ENCODE data around the gene TMEM178B. TPM values are rescaled to one million over a fixed set of nuclear protein-coding genes. Genes with fewer than 3 reads are reported as not detected.

The TMEM178B gene
- total RNA-seq, 1 experiment from 2014 or later: 10.9 TPM

DNA sequence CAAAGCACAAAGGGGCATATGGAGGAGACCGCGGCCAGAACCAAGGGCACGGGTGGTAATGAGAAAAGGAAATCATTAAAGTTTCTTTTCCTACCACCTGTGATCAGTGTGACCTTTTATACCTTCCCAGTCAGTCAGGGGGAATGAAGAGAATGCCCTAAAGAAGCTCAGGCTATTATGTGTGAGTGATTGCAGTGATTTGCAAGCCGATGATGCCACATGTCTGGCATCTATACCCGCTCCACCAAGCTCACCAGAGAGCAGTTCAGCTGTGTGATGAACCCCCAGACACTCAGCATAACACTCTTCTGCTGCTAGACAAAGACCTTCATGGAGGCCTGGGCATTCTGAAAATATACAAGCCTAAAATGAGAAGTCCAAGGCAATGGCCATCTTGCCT, 371.1 kb downstream of the TMEM178B start:
- DNase-seq (ENCODE audit: extremely low read depth, low read depth): no peak

DNA sequence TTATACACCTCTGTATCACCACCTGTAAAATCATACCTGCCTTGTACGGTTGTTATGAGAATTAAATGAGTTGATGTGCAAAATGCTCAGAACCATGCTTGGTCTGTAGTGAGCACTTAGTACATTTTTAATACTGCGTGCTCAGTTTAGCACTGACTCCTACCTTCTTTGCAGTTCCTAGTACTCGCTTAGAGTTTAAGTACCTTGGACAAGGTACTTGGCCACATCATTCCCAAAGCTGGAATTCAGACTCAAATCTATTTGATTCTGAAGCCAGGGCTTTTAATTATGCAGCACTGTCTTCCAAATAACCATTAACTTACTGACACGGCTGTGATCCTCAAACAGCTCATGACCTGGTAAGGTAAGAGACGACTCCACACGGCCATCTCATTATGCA, 377.4 kb downstream of the TMEM178B start:
- DNase-seq (ENCODE audit: extremely low read depth, low read depth): no peak

DNA sequence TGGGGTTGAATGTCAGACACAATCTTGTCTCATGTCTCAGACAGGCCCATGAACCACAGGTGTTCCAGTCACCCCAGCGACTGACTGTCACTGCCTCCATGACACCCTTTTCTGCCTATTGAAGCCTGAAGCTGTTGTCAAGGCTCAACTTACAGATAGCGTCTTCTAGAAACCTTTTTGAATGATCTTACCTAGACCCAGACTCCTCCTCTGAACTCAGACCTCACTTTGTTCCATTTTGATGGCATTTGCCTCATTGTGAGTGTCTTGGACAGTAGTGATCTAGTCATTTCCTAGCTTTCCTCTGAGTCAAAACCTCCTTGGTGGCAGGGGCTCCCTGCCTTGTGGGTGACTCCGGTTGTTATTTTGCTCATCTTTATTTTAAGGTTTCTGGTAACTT, 379.0 kb downstream of the TMEM178B start:
- no peak for DNase-seq (ENCODE audit: extremely low read depth, low read depth)

DNA sequence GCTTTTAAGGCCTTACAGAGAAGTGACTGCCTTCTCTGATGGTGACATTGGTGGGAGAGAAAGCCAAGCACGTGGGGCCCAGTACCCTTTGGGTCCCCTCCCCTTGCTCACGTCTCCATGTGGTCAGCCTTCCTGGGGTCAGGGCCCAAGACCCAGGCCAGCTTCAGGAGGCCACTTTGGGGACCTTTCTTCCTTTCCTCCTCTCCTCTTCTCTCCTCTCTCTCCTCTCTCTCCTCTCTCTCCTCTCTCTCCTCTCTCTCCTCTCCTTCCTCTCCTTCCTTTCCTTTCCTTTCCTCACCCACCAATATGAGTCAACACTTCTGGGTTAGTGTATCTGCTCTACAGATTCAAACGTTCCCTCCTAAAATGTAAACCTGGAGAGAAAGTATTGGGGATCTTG, 380.5 kb downstream of the TMEM178B start:
- DNase-seq (ENCODE audit: extremely low read depth, low read depth): no peak

DNA sequence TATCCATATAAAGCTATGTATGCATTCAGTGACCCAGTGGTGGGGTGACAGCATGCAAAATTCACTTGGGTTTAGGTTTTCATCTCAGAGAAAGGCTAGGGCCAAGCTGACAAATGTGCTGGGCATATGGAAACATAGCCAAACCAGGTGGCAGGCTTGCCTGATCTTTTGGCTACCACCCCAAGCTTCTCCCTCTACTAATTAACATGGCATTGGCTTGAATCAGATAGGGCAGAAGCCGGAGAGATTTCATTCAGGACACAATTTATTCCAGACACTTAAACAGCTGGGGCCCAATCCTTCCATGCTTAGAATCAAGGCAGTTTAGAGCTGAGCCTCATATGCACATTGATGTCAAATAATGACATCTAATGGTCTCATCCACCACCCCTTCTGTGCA, 381.9 kb downstream of the TMEM178B start:
- DNase-seq (ENCODE audit: extremely low read depth, low read depth): no peak

DNA sequence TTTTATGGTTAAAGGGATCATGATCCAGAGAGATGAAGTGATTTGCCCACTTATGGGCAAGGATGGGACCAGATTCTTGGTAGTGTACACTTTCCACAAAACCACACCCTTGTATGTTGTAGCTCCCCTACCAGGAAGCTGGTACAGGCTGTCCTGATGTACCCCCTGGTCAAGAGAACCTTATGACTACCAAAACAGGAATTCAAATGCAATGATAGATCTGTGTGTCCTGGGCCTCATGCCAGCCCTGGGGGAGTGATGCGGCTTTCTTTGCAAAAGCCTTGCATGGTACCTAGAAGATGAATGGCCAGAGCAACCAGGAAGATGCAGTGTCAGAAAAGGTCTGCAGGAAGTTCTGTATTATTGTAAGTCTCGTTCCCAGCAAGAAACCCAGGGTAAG, 382.4 kb downstream of the TMEM178B start:
- no peak for DNase-seq (ENCODE audit: extremely low read depth, low read depth)

DNA sequence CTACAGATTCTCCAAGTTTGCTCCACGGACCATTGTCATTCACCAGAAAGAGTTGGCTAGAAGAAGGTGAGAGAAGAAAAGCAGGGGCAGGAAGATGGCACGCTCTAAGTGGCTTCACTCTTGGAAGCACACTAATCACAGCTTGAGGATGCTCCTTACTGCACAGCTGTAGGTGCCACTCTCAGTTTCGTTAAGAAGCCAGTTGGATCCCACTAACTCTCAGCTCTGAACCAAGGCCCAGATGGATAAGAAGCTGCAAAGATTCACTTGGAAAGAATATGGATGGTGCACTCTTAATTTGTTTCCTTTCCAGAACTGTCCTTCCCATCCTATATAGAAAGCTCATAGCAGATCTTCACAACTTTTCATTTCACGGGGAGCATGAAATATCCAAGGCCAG, 382.8 kb downstream of the TMEM178B start:
- no peak for DNase-seq (ENCODE audit: extremely low read depth, low read depth)

DNA sequence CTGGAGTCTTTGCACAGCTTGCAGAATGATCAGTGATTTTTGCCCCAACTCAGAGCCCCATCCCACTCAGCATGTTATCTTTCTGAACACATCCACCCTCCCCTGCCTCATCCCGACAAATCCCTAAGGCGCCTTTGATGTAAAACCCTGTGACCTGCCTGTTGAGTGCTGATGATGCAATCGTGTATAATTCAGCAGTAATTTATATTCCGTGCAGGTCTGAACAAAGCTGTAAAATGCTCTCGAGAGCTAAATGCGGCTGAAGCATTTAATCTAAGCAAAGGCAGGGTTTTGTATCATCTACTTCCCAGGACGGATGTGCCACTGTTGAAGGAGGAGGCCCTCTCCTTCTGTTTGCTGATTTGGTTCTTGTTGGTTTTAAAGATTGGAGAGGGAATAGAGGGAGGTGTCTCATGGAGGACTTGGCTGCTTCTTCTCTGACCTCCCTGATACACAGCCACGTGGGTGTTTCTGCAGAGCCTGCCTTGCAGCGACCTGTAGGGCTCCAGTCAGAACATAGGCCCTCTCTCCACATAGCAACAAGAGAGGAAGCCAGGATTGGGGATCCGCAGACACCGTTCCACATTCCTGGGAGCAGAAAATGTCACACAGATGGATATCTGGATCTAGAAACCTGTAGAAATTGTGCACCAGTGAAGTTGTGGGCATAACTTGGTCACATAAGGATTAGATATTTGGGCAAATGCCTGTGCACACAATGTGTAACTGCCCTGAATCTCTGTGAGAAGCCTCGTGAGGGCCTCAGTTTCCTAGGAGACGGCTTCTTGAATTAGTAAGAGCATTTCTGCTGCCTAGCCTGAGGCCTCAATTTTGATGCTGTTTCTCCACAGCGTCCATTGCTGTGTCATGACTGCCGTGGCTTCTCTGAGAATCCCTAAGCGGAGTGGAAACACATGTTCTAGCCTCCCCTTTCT, 387.2 kb downstream of the TMEM178B start:
- DNase-seq (ENCODE audit: extremely low read depth, low read depth): no peak

DNA sequence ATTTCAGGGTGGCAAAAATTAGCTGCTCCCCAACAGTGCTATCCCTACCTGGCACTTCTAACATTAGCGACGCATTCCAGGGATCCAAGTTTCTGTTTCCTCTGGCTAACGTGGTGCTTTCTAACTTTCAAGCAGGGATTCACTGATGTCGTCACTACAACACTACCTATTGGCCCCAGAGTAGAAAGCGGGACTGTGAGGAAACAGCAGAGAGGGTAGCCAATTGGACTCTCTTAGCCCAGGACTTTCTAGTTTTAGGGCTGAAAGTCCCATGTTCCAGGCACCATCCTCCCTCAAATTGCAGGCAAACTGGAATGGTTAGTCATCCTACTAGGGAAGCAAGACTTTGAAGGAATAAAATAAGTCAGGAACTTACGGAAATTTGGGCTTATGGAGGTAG, 388.1 kb downstream of the TMEM178B start:
- no peak for DNase-seq (ENCODE audit: extremely low read depth, low read depth)

DNA sequence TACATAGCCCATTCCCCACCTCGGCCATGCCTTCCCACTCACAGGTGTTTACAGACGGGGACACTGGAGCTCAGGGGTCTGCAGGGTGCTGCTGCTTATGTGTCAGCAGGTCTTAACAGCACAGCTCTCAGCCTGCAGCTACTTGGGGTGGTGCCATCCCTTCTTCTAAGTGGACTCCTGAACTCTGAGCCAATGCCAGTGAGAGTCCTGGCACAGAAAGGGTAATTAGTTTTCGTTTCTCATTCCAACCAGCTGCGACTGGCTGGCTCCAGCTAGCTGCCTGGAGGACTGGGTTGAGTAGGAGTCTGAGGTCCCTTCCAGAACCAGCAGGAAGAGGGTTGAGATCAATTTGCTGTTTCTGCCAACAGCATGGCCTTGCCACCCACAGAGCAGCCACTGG, 389.1 kb downstream of the TMEM178B start:
- DNase-seq (ENCODE audit: extremely low read depth, low read depth): no peak

DNA sequence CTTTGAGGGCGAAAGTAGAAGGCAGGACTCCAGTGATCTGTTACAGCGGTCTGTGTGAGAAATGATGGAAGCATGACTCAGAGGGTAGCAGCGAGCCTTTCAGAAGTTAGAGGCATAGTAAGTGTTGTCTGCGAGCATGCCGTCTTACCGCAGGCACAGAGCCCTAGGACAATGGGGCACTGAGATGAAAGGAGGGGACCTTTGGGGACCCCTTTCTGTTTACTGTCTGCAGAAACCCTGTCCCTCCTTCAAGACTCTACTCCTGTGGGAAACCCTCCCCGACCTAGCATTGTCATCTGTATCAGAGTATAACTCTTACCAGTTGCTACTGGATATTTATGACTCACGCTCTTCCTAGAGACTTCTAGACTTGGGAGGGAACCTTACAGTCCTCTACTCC, 390.1 kb downstream of the TMEM178B start:
- DNase-seq (ENCODE audit: extremely low read depth, low read depth): no peak

DNA sequence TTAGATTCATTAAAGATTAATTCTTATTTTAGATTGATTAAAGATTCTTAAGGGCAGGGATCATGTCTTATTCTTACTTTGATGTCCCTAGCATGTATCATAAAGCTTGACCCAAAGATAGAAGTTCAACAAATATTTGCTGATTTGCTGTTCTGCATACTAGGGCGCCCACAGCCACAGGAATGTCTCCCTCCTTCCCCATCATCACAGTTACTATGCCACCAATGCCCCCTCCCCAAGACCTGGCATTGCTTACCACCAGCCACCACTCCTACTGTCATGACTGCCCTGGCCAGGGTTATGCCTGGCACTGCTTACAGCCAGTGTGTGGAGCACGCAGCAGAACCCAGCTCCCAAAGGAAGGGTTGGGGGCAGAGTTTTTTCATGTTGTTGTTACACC, 390.7 kb downstream of the TMEM178B start:
- no peak for DNase-seq (ENCODE audit: extremely low read depth, low read depth)

DNA sequence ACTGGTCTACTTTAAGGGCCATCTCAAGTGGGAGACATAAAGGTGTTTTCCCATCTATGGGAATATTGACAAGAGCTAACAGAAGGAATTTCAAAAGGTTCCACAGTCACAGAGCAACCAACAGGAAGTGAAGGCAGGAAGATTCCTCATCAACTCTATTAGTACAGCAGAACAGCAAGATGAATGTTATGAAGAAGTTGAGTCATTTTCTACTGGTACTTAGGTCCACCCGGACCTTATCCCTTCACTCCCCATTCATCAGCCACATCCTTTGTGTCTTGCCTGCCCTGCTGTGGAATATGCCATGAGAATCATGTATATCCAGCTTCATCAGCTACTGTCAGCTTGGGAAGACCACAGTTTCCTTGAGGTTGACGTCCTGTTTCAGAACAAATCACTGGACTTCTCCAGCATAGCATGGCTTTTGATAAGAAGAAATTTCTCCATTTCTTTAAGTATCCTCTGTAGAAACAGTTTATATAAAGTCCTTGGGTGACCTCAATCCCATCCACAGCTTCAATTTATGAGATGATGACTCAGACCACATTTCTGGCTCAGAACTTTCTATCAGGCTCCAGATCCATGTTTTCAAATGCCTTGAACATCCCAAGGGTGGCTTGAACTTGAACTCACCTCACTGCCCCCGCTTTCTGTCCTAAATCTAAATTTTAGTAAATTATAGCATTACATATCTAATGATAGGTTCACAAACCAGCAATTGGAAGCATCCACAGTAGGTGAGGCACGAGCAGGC, 392.5 kb downstream of the TMEM178B start:
- DNase-seq (ENCODE audit: extremely low read depth, low read depth): no peak

DNA sequence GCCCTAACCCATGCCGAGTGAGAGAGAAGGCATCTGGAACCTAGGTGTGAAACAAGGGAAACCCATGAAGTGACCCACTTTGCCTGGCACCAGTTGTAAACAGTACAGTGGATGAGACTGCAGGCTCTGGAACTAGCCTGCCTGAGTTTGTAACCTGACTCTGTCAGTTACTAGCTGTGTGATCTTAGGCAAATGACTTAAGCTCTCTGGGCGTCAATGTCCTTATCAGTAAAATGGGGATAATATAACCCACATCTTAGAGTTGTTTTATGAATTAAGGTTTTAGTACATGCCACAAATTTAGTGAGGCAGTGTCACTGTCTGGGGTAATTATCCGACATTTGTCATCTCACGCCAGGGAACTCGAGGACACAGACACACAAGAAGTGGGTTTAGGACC, 394.5 kb downstream of the TMEM178B start:
- DNase-seq (ENCODE audit: extremely low read depth, low read depth): no peak

DNA sequence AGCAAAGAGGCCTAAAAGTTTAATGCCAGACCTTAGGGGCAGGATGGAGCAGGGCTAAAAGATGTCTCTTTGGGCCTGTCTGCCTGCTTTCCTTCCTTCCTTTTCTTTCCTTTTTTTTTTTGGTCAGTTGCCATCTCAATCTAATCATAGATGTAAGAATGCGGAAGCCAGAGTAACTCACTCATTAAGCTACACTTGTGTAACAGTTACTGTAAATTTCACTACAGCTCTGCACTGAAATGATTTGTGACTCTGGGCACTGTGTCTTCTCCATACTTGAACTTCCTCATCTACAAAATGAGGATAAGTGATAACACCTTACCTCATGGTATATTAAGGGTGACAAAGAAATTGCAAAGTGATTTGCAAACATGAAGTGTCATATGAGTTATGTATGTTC, 401.8 kb downstream of the TMEM178B start:
- no peak for DNase-seq (ENCODE audit: extremely low read depth, low read depth)

DNA sequence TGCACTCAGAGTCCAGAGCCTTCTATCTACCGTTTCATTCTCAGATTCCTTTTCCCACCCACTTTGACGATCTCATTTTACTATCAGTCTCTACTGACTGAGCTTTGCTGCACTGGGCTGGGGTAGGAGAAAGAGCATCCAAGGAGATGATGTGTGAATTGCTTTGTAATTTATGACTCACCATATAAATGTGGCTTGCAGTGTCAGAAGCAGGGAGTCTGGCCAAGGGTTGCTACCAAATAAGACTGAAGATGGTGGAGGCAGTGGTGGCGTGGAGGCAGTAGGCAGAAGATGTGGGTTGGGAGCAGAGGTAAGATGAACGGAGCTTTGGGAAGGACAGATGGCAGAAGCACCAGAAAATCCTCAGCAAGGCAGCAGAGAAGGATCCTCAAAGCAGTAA, 404.0 kb downstream of the TMEM178B start:
- no peak for DNase-seq (ENCODE audit: extremely low read depth, low read depth)

DNA sequence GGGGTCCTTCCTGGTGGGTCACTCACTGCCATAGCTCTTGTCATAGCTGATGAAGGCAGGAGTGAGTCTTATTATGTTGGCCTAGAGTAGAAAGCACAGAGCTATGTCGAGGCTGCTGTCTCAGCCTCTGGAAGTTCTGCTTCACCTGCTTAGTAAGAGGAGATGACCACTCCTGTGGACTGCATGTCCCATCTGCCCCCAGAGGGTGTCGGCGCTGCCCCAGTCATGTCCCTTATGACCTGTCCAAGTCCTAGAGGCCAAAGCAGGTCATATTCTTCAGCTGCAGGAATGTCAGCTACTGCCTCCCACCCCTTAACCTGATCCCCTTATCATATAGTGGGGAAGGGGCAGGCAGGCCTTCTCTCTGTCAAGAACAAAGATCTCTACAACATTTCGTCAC, 405.0 kb downstream of the TMEM178B start:
- no peak for DNase-seq (ENCODE audit: extremely low read depth, low read depth)

DNA sequence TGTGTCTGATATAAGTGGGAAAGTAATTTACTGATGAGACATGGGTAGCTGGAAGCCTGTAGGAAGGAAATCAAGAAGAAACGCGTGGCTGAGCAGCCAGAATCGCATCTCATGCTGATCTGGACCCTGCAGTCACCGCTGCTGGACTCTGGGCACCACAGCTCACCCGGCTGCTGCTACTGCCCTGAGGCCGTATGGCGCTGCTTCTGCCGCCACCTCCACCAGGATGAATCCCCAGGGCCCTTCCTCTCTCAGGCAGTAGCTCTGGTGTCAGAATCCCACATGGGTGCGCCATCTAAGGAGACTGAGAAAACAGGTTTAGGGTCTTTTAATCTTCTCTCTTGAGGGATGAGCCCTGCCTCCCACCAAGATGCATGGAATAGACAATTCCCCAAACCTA, 407.1 kb downstream of the TMEM178B start:
- no peak for DNase-seq (ENCODE audit: extremely low read depth, low read depth)

DNA sequence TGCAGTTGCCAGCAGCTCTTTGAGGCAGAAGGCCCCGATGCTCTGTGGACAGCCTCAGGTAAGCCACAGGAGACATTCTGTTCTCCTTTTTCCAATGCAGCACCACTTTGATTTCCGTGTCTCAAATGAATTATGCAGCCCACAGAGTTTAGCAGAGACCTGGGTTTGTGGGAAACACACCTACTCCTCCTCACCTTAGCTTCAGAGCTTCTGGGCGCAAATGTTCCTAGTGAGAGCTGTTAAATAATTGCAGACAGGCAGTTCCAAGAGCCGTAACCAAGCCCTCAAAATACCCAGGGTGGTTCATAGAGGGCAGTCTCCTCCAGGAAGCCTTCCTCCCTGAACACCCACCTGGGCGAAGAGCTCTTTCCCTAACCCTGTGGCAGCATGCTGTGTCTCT, 408.1 kb downstream of the TMEM178B start:
- no peak for DNase-seq (ENCODE audit: extremely low read depth, low read depth)

DNA sequence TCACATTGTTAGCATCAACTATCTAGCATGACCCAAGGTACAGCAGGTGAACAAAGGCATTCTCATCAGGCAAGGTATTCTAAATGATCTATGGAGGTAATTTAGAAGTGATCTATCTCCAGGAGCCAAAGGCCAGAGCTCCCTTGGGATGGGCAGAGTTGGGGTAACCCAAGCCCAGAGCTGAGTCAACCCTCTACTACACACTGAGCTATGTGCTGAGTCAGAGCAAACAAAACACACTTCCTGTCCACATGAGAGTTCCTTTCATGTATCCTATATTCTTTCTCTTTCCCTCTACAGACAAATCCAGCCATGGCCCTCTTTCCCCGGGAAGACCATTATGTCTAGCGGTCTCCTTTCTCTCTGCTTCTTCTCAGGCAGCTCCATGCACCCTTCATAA, 409.2 kb downstream of the TMEM178B start:
- no peak for DNase-seq (ENCODE audit: extremely low read depth, low read depth)

DNA sequence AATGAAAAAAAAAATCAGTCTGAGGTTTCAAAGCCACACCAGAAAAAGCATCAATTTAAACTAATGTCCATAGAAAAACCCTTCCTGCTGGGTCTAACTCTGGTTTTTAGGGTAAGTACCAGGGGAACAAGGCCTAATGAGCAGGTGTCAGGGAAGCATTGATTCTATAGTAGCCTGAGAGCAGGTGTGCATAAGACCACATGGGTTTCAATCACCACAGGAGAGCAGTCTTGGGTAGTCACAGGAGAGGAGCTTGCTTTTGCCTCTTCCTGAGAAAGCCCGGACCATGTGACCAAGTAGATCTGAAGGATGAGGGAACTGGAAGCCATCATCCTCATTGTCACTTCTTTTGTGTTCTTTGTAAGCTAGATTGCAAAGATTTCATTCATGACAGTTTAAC, 411.0 kb downstream of the TMEM178B start:
- no peak for DNase-seq (ENCODE audit: extremely low read depth, low read depth)

DNA sequence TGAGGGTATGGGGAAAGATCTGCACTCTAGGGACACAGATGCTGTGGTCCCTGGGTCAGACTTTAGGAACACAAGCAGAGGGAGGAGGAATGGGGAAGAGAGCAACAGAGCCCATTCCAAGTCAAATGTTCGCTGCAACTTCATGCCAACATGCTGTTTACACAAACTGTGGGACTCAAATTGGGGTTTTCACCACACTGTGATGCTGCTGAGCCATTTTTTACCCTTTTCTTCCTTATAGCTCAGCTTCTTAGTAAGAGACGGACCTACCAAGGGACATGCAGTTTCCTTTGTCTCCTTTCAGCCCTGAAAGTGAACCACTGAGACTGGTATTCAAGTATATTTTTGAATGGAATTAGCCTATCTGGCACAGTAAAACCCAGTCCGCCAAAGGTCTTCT, 413.1 kb downstream of the TMEM178B start:
- DNase-seq (ENCODE audit: extremely low read depth, low read depth): no peak

Data from NCI-H460 (cell line).